GM18907 (cell line): ENCODE results near the gene TMEFF2.

Experiments used
- ATAC-seq: cut with Tn5 transposase; IDR thresholded peaks from one replicate; pipeline ENCODE4 v1.9.1; 2021; ENCODE audit warnings: mild to moderate bottlenecking, moderate library complexity; ENCODE audit not compliant: unreplicated experiment

TMEFF2 gene

DNA sequence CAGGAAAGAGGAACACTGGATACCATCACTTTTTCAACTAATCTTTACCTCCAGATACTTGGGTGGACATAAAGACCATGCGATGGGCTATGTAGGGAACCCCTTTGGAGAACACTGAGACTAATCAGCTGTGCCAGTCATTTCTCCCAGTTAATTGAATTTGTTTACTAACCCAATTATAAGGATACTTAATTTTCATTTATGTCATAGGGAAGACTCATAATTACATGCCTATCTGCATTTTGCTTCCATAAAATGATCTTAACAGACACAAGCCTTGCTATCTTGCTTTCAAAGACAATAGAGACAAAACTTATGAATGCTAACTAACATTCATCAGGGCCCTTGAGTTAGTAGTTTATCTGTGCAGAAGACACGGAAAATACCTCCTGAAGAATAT is 279.0 kb downstream of the TMEFF2 start:
- ATAC-seq = no peak

- no peak for ATAC-seq
These were observed 280.9 kb downstream of the TMEFF2 start for GRCh38 chr2:191913796-191914195.

DNA sequence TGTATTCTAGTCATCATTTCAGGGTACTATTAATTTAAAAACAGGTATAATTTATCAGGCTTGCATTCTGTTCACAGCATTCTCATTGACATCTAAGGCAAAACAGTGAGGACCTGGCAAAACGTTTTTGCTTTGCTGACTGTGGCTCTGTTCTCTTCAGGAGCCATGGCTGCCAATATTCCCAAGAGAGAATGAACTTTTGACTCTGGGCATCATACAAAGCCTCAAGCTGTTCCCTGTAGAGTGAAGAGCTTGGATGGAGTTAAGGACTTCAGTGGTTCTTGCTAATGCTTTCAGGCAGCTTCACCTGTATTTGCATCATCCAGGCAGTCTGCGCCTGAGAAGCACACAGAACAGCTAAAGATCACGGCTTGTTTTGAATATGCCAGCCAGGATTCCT is 282.0 kb downstream of the TMEFF2 start:
- ATAC-seq = no peak

DNA sequence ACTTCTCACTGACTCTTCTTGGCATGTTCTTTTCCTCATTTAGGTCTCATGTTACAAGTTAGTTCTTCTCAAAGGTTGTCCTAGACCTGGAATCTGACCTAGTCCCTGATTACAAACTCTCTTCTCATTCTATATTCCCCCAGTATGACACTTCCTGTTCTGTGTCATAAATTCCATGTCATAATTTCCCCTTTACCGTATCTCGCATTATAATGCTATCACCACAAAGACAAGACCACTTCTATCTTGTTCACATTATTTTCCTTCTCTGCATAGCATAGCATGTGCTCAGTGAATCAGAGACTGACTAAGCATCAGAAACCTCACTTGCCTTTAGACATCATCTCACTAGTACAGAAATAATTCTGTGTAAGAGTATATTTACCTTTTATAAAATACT is 284.2 kb downstream of the TMEFF2 start:
- ATAC-seq = no peak

DNA sequence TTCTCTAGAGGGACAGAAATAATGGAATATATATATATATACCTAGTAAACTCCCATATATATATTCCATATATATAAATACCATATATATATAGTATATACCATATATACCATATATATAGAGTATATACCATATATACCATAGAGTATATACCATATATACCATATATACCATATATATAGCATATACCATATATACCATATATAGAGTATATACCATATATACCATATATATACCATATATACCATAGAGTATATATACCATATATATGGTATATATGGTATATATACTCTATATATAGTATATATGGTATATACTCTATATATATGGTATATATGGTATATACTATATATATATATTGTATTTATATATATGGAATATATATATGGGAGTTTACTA is 285.9 kb downstream of the TMEFF2 start:
- no peak for ATAC-seq

GRCh38 chr2:191907545-191907944 is 287.2 kb downstream of the TMEFF2 start:
- ATAC-seq = no peak

- no peak for ATAC-seq
These were observed 287.6 kb downstream of the TMEFF2 start for GRCh38 chr2:191907091-191907490.

DNA sequence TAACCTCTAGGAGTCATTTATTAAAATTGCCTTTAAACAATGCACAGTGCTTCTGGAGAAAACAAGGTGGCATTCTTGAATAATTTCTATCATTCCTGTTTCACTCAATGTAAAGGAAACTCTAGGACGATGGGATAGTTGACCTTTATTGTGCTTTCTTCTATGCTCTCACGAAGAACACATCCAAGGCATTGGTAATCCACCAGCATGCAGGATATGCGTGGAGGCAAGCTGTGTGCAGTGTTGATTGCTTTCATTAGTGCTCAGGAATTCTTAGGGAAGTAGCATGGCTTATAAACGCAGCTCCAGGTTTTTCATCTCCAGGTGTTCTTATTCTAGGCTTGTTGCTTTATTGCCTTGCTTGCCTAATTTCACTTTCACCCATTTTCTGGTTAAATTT is 289.4 kb downstream of the TMEFF2 start:
- no peak for ATAC-seq

DNA sequence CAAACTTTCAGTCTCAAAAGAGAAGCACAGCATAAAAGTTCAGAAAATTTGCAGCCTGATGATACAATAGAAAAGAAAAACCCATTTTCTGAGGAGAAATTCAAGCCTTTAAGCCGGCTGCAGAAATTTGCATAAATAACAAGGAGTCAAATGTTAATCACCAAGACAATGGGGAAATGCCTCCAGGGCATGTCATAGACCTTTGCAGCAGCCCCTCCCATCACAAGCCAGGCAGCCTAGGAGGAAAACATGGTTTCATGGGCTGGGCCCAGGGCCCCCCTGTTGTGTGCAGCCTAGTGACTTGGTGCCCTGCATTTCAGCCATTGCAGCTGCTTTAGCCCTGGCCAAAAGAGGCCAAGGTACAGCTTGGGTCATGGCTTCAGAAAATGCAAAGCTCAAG is 293.7 kb downstream of the TMEFF2 start:
- no peak for ATAC-seq

DNA sequence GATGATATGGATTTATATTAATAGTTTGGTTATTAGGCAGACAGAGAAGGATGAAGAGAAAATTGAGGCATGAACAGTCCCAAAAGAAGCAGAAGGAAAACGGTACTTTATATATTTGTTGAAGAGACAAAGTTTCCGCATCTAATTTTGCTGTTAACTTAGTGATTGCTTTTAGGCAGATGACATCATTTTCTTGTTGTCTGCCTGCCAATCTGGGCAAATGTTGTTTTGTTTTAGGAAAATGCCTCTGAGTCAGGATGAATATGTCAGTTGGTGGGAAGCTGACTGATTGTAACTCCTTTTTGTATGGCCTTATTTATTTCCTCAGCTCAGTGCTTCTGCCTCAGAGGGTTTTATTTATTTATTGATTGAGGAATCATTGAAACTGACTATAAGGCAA is 295.3 kb downstream of the TMEFF2 start:
- no peak for ATAC-seq
